Cardiac fibroblast (primary cell): ENCODE measurements around the gene CYB5R4.
A peak's percentile ranks its signal among the peaks of the same experiment; 100 is the strongest.

Experiments used
- DNase-seq, 2 donors: peaks; one replicate each; pipeline versions ENCODE4 v3.0.0 to v3.0.0-alpha.2; 2010; ENCODE audit warnings: low read depth in 2 of 2
- H3K4me3 ChIP-seq, 2 donors: replicated peaks in 1 of 2; 1 replicate in 1 of 2; 2 replicates in 1 of 2; pipeline ENCODE4 v1.5.1; 2011; ENCODE audit warnings: low read depth in 2 of 2, low read length in 2 of 2, mild to moderate bottlenecking in 2 of 2, moderate library complexity in 1 of 2
- CTCF ChIP-seq: IDR thresholded peaks from one replicate; pipeline ENCODE4 v1.5.1; 2011; ENCODE audit warnings: low read depth, mild to moderate bottlenecking, low read length, inconsistent platforms

CYB5R4 gene

GRCh38 chr6:83859410-83860358, at the start of gene CYB5R4:
Gene CYB5R4, plus strand, starts transcription at chr6:83859689. Its CDS starts 94 bp downstream, at chr6:83859783.
- peak; percentile 96 to 97 for DNase-seq
- peak within 1 kb of the TSS; percentile 82 to 88 for H3K4me3 ChIP-seq
- TF ChIP-seq CTCF, result peak; percentile 59

- no peak for TF ChIP-seq CTCF
- H3K4me3 ChIP-seq, result no peak overlapping the region
- no peak for DNase-seq
Measured at GRCh38 chr6:83812595-83812994, 46.9 kb upstream of the CYB5R4 start.

- H3K4me3 ChIP-seq, result no peak overlapping the region
- no peak for TF ChIP-seq CTCF
- DNase-seq, result peak; percentile 4 to 19
Measured at GRCh38 chr6:83815631-83816272, 43.7 kb upstream of the CYB5R4 start.

GRCh38 chr6:83822629-83823169, 36.8 kb upstream of the CYB5R4 start:
- H3K4me3 ChIP-seq, result no peak overlapping the region
- no peak for TF ChIP-seq CTCF
- DNase-seq, result no peak

- no peak overlapping the region for H3K4me3 ChIP-seq
- TF ChIP-seq CTCF, result no peak
- peak; percentile 2 to 37 for DNase-seq
Measured at GRCh38 chr6:83824388-83824801, 35.1 kb upstream of the CYB5R4 start.

GRCh38 chr6:83824831-83825230, 34.7 kb upstream of the CYB5R4 start:
- no peak for TF ChIP-seq CTCF
- peak in 1 of 2 donors; percentile 2 for DNase-seq
- H3K4me3 ChIP-seq, result no peak overlapping the region
